MG63 (cell line): ENCODE measurements around the gene MKX. TPM values are rescaled to one million over a fixed set of nuclear protein-coding genes. Genes with fewer than 3 reads are reported as not detected.

Experiments used
- DNase-seq: peaks from one replicate; pipeline ENCODE4 v3.0.0-alpha.2; 2020
- H3K27me3 ChIP-seq: fragments of 250-450 bp; sonication (Bioruptor Pico); 2 replicates; pipeline ENCODE4 v1.5.1; 2020; ENCODE audit warnings: mild to moderate bottlenecking, moderate library complexity
- H3K36me3 ChIP-seq: fragments of 250-450 bp; sonication (Bioruptor Pico); 2 replicates; pipeline ENCODE4 v1.5.1; 2020; ENCODE audit warnings: mild to moderate bottlenecking, moderate library complexity
- H3K4me3 ChIP-seq: fragments of 250-450 bp; sonication (Bioruptor Pico); 2 replicates; pipeline ENCODE4 v1.5.1; 2020; ENCODE audit warnings: mild to moderate bottlenecking, moderate library complexity
- H3K9me3 ChIP-seq: fragments of 250-450 bp; sonication (Bioruptor Pico); 2 replicates; pipeline ENCODE4 v1.5.1; 2020; ENCODE audit warnings: mild to moderate bottlenecking, moderate library complexity
- total RNA-seq: library from RNA; depleted of rRNA; stranded (reverse); fragments of >200 nt; shearing (Covaris generic); gene quantifications from 2 replicates; pipeline ENCODE4 v1.2.3, GENCODE V29; 2014; ENCODE audit warnings: low replicate concordance

MKX gene
- total RNA-seq, 1 experiment from 2014 or later, result 33.7 TPM

- peak; percentile 78 for DNase-seq
- H3K9me3 ChIP-seq, result no peaks in the 10 kb centered on the region
- peak overlapping the region; percentile 79 for H3K4me3 ChIP-seq
- no peaks in the 10 kb centered on the region for H3K27me3 ChIP-seq
- peaks cover 59% of the 10 kb centered on the region for H3K36me3 ChIP-seq
These were observed 1.5 kb downstream of the MKX start for GRCh38 chr10:27743877-27744801.

GRCh38 chr10:27743012-27743876, 2.4 kb downstream of the MKX start:
- DNase-seq, result peak; percentile 52
- H3K27me3 ChIP-seq, result no peaks in the 10 kb centered on the region

GRCh38 chr10:27742195-27743011, 3.2 kb downstream of the MKX start:
- peak; percentile 83 for DNase-seq
- H3K27me3 ChIP-seq, result no peaks in the 10 kb centered on the region

More at GRCh38 chr10:27743012-27743876, 2.4 kb downstream of the MKX start:
- H3K9me3 ChIP-seq, result no peaks in the 10 kb centered on the region
- peak overlapping the region; percentile 79 for H3K4me3 ChIP-seq
- peaks cover 68% of the 10 kb centered on the region for H3K36me3 ChIP-seq

GRCh38 chr10:27741173-27742091, 4.2 kb downstream of the MKX start:
- no peaks in the 10 kb centered on the region for H3K27me3 ChIP-seq
- peaks cover 86% of the 10 kb centered on the region for H3K36me3 ChIP-seq
- peak overlapping the region; percentile 79 for H3K4me3 ChIP-seq
- DNase-seq, result no peak
- no peaks in the 10 kb centered on the region for H3K9me3 ChIP-seq

More at GRCh38 chr10:27742195-27743011, 3.2 kb downstream of the MKX start:
- peaks cover 76% of the 10 kb centered on the region for H3K36me3 ChIP-seq
- H3K9me3 ChIP-seq, result no peaks in the 10 kb centered on the region
- H3K4me3 ChIP-seq, result peak overlapping the region; percentile 79

- Histone ChIP-seq H3K27me3 (no peaks in the 10 kb centered on the region), H3K36me3 (peaks cover 98% of the 10 kb centered on the region), H3K4me3 (no peak overlapping the region), H3K9me3 (no peaks in the 10 kb centered on the region)
- no peak for DNase-seq
These were observed 9.2 kb downstream of the MKX start for GRCh38 chr10:27736396-27736795.

- Histone ChIP-seq H3K27me3 (no peaks in the 10 kb centered on the region), H3K9me3 (no peaks in the 10 kb centered on the region), H3K36me3 (peaks cover 92% of the 10 kb centered on the region), H3K4me3 (no peak overlapping the region)
- DNase-seq, result no peak
These were observed 15.6 kb downstream of the MKX start for GRCh38 chr10:27730041-27730440.

- no peaks in the 10 kb centered on the region for H3K9me3 ChIP-seq
- peaks cover 86% of the 10 kb centered on the region for H3K36me3 ChIP-seq
- no peak for DNase-seq
- H3K27me3 ChIP-seq, result no peaks in the 10 kb centered on the region
- H3K4me3 ChIP-seq, result peak overlapping the region; percentile 5; the same call in 1 of the 2 replicates
These were observed 17.3 kb downstream of the MKX start for GRCh38 chr10:27728338-27728737.

GRCh38 chr10:27724287-27724686, 21.3 kb downstream of the MKX start:
- peak; percentile 46 for DNase-seq
- Histone ChIP-seq H3K27me3 (no peaks in the 10 kb centered on the region), H3K9me3 (no peaks in the 10 kb centered on the region; the same call in 1 of the 2 replicates), H3K36me3 (peaks cover 89% of the 10 kb centered on the region), H3K4me3 (no peak overlapping the region)

GRCh38 chr10:27723436-27723835, 22.2 kb downstream of the MKX start:
- no peak overlapping the region for H3K4me3 ChIP-seq
- peaks cover 91% of the 10 kb centered on the region for H3K36me3 ChIP-seq
- no peaks in the 10 kb centered on the region for H3K27me3 ChIP-seq
- no peaks in the 10 kb centered on the region; the same call in 1 of the 2 replicates for H3K9me3 ChIP-seq
- peak; percentile 74 for DNase-seq

- no peak for DNase-seq
- H3K36me3 ChIP-seq, result peaks cover 86% of the 10 kb centered on the region
- H3K4me3 ChIP-seq, result no peak overlapping the region
- no peaks in the 10 kb centered on the region; the same call in 1 of the 2 replicates for H3K9me3 ChIP-seq
- no peaks in the 10 kb centered on the region for H3K27me3 ChIP-seq
These were observed 25.1 kb downstream of the MKX start for GRCh38 chr10:27720529-27720928.

- H3K9me3 ChIP-seq, result no peaks in the 10 kb centered on the region; the same call in 1 of the 2 replicates
- DNase-seq, result no peak
- no peaks in the 10 kb centered on the region for H3K27me3 ChIP-seq
- peaks cover 83% of the 10 kb centered on the region for H3K36me3 ChIP-seq
- no peak overlapping the region for H3K4me3 ChIP-seq
These were observed 26.6 kb downstream of the MKX start for GRCh38 chr10:27719052-27719451.

GRCh38 chr10:27717861-27718260, 27.8 kb downstream of the MKX start:
- no peak for DNase-seq
- peaks cover 85% of the 10 kb centered on the region for H3K36me3 ChIP-seq
- H3K9me3 ChIP-seq, result no peaks in the 10 kb centered on the region; the same call in 1 of the 2 replicates
- H3K27me3 ChIP-seq, result no peaks in the 10 kb centered on the region
- H3K4me3 ChIP-seq, result no peak overlapping the region

- H3K36me3 ChIP-seq, result peaks cover 84% of the 10 kb centered on the region
- H3K9me3 ChIP-seq, result no peaks in the 10 kb centered on the region; the same call in 1 of the 2 replicates
- H3K4me3 ChIP-seq, result no peak overlapping the region
- H3K27me3 ChIP-seq, result no peaks in the 10 kb centered on the region
- no peak for DNase-seq
These were observed 28.4 kb downstream of the MKX start for GRCh38 chr10:27717224-27717623.

GRCh38 chr10:27716521-27716920, 29.1 kb downstream of the MKX start:
- H3K9me3 ChIP-seq, result no peaks in the 10 kb centered on the region; the same call in 1 of the 2 replicates
- no peak for DNase-seq

GRCh38 chr10:27715505-27715904, 30.1 kb downstream of the MKX start:
- peaks cover 75% of the 10 kb centered on the region for H3K36me3 ChIP-seq
- no peak for DNase-seq
- H3K9me3 ChIP-seq, result no peaks in the 10 kb centered on the region
- no peak overlapping the region for H3K4me3 ChIP-seq
- no peaks in the 10 kb centered on the region for H3K27me3 ChIP-seq

More at GRCh38 chr10:27716521-27716920, 29.1 kb downstream of the MKX start:
- Histone ChIP-seq H3K27me3 (no peaks in the 10 kb centered on the region), H3K4me3 (no peak overlapping the region), H3K36me3 (peaks cover 81% of the 10 kb centered on the region)
